ENCODE measurements around the gene SLC6A3. TPM values are rescaled to one million over a fixed set of nuclear protein-coding genes. Genes with fewer than 3 reads are reported as not detected.

SLC6A3 gene
- total and polyA plus RNA-seq, 10 donors = 0.02 to 0.27 (median 0.07) TPM; not detected in 4

DNA sequence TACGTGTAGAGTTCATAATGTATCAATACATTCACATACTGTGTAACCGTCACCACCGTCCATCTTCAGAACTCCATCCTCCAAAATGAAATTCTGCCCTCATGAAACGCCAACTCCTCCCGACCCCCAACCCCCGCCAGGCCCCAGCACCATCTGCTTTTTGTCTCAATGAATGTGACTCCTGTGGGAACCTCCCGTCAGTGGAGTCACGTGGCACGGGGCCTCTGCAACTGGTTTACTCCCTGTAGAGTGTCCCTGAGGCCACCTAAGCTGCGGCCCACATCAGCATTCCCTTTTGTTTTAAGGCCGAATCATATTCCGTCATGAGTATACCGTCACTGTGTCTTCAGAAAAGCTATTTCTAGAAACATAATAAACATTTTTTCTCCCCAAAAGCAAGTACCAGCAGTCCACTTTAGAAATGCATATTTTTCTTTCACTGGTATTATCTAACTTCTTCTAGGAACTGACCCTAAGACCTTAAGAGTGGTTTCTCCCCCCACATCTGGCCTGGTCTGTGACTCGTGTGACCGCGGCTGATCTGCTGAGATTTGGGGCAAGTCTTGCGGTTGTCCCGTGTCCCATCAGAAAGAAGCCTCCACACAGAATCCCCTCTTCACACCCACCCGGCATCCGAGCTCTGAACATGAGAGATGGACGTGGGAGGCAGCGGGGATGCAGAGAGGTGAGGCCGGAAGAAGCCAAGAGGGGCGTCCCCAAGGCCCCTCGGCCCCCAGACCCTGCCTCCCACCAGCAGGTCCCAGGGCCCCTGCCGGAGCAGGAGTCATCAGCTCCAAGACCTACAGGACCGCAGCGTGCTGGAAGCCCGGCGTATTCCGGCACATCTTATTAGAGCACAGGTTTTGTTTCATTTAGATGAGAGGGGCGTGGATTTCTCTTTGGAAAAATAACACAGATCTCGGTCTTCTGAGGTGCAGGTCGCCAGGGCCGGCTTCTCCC, 38.3 kb downstream of the SLC6A3 start:
- DNase-seq = peak; percentile 63
- WGBS, 5 donors = 67 to 77% (median 74%) methylated on average over 29 to 35 of the region's 35 CpGs
- H3K9me3 ChIP-seq = no peaks in the 10 kb centered on the region

DNA sequence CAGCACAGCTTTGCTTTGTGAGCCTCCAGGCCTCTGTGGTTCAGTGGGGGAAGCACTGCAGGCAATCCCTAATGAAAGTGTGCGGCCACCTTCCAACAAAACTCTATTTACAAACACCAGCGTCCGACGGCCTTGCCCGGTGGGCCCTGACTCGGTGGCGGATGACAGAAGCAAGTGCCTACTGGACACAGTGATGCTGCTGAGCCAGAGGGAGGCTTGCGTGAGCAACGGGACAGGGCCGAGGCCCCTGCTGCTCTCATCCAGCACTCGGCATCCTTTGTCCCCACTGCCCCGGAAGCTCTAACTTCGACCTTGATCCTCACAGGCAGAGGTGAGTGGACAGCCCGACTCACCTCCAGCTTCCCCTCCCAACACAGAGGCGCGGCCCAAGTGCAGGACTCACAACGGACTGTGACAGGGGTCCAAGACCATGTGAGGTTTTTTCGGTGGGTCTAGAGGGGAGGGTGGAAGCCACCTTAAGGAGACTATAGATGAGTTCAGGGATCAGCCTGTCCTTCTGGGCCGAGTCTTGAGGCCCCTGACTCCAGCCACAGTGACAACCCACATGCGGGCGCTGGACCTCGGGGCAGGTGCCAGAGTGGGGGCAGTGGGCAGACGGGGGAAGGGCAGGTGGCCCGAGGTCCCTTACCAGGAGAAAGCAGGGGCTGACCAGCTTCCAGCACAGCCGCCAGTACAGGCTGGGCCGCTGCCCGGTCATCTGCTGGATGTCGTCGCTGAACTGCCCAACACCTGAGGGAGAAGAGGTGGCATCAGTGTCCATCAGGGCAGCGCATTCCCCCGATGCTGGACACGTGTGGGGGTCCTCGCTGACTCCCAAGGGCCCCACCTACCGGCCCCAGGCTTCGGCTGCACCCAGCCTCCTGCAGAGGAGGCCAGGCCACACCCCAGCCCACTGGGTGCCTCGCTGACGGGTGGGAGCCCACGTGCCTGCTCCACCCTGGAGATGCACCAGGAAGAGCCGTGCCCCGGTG, 39.4 kb downstream of the SLC6A3 start:
- intact Hi-C loops (cut with DNase I; ENCODE audit: low total_unique reads) = no loop called here
- no peak for TF ChIP-seq POLR2A (IDR thresholded peaks at IDR 0.05)
- TF ChIP-seq POLR2AphosphoS5 (IDR thresholded peaks at IDR 0.05) = no peak
- no peak overlapping the region for H3K4me3 ChIP-seq
- no peak overlapping the region for H3K27ac ChIP-seq
- 85 to 91% (median 86%) methylated on average over 20 to 40 of the region's 40 CpGs for whole genome bisulfite sequencing, 5 donors
- H3K27me3 ChIP-seq (replicated peaks in 1 of 7) = peaks cover 0 to 75% (median 20%) of the 10 kb centered on the region in 7 donors
- H3K36me3 ChIP-seq = no peaks in the 10 kb centered on the region
- H3K9me3 ChIP-seq = no peaks in the 10 kb centered on the region
- DNase-seq = peak; percentile 66
- no peaks in the 10 kb centered on the region for H3K4me1 ChIP-seq

More for the DNA sequence above, 38.3 kb downstream of the SLC6A3 start:
- Histone ChIP-seq H3K27me3 (replicated peaks in 1 of 7) (peaks cover 0 to 74% (median 16%) of the 10 kb centered on the region in 7 donors), H3K36me3 (no peaks in the 10 kb centered on the region), H3K4me1 (no peaks in the 10 kb centered on the region), H3K4me3 (no peak overlapping the region), H3K27ac (no peak overlapping the region)
- TF ChIP-seq POLR2AphosphoS5 (IDR thresholded peaks at IDR 0.05) = no peak
- TF ChIP-seq POLR2A (IDR thresholded peaks at IDR 0.05) = no peak
- TF ChIP-seq, protein P1, sequence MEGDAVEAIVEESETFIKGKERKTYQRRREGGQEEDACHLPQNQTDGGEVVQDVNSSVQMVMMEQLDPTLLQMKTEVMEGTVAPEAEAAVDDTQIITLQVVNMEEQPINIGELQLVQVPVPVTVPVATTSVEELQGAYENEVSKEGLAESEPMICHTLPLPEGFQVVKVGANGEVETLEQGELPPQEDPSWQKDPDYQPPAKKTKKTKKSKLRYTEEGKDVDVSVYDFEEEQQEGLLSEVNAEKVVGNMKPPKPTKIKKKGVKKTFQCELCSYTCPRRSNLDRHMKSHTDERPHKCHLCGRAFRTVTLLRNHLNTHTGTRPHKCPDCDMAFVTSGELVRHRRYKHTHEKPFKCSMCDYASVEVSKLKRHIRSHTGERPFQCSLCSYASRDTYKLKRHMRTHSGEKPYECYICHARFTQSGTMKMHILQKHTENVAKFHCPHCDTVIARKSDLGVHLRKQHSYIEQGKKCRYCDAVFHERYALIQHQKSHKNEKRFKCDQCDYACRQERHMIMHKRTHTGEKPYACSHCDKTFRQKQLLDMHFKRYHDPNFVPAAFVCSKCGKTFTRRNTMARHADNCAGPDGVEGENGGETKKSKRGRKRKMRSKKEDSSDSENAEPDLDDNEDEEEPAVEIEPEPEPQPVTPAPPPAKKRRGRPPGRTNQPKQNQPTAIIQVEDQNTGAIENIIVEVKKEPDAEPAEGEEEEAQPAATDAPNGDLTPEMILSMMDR (IDR thresholded peaks at IDR 0.05 in 8 of 11, conservative IDR thresholded peaks at IDR 0.05 in 3 of 11) = no peak
- intact Hi-C loops (cut with DNase I; ENCODE audit: low total_unique reads) = no loop called here

DNA sequence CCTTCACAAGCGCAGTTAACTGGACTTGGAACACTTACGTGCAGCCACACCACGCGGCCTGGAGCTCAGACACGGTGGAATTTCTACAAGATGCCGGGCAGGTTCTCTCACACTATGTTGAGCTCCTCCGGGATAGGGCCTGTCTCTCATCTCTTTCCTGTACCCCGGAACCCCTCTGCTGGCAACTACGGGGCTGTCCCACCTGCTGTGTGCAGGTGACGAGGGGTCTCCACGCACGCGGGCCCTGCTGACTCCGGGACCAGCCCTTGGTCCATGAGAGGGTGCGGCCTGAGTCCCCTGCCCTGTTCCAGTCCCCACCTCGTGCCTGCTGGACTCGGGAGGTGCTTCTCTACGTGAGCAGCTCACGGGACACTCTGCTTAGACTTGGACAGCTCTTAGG, 40.1 kb downstream of the SLC6A3 start:
- intact Hi-C loops (cut with DNase I; ENCODE audit: low total_unique reads) = no loop called here
- Histone ChIP-seq H3K27ac (no peak overlapping the region), H3K4me1 (no peaks in the 10 kb centered on the region), H3K9me3 (no peaks in the 10 kb centered on the region), H3K36me3 (no peaks in the 10 kb centered on the region), H3K27me3 (replicated peaks in 1 of 7) (peaks cover 0 to 75% (median 18%) of the 10 kb centered on the region in 7 donors), H3K4me3 (no peak overlapping the region)
- WGBS, 5 donors = 72 to 88% (median 81%) methylated on average over 12 to 19 of the region's 19 CpGs
- peak; percentile 58 for DNase-seq
- TF ChIP-seq POLR2A (IDR thresholded peaks at IDR 0.05) (no peak), POLR2AphosphoS5 (IDR thresholded peaks at IDR 0.05) (no peak)
- TF ChIP-seq, protein P1 (IDR thresholded peaks at IDR 0.05 in 8 of 11, conservative IDR thresholded peaks at IDR 0.05 in 3 of 11) = no peak

DNA sequence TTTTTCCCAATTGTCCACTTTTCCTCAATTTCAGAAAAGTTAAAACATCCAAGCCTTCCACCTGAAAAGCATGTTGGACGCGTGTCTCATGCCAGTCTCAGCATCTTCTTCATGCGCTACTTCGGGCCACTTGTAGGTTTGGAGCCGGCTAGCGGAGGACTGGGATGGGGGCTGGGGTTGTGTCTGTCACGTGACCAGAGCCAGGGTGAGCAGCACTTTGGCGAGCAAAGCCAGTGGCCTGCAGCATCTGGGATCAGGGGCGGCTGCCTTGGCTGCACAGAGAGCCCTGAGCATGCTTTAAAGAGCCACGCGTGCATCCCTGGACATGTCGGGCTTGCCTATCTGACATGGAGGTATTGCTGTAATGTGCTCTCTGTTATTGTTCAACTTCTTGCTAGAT, 41.2 kb downstream of the SLC6A3 start:
- peak; percentile 62 for DNase-seq
- H3K36me3 ChIP-seq = no peaks in the 10 kb centered on the region
- H3K4me1 ChIP-seq = no peaks in the 10 kb centered on the region
- intact Hi-C loops (cut with DNase I; ENCODE audit: low total_unique reads) = no loop called here
- H3K9me3 ChIP-seq = peaks cover 0 to 8% (median 3%) of the 10 kb centered on the region in 8 donors
- TF ChIP-seq POLR2AphosphoS5 (IDR thresholded peaks at IDR 0.05) (no peak), POLR2A (IDR thresholded peaks at IDR 0.05) (no peak)
- TF ChIP-seq, protein P1 (IDR thresholded peaks at IDR 0.05 in 8 of 11, conservative IDR thresholded peaks at IDR 0.05 in 3 of 11) = no peak
- no peak overlapping the region for H3K27ac ChIP-seq
- peaks cover 0 to 73% (median 13%) of the 10 kb centered on the region in 7 donors for H3K27me3 ChIP-seq (replicated peaks in 1 of 7)
- no peak overlapping the region for H3K4me3 ChIP-seq
- 61 to 77% (median 74%) methylated on average over 11 to 12 of the region's 12 CpGs for WGBS, 5 donors

Data from spleen (tissue), 11 donors.